ENCODE results near the gene GJB5. TPM values are rescaled to one million over a fixed set of nuclear protein-coding genes. Genes with fewer than 3 reads are reported as not detected.

GJB5 gene
- total RNA-seq, 3 donors from 2014 or later, result 0.73 to 1.3 TPM; not detected in 1

- DNase-seq (ENCODE audit: low spot score in 2 of 2), result no peak
- intact Hi-C loops (cut with DNase I; ENCODE audit: low total_unique reads), result no loop called here
- Histone ChIP-seq H3K36me3 (no peaks in the 10 kb centered on the region), H3K4me1 (no peaks in the 10 kb centered on the region), H3K27me3 (peaks cover 0 to 2% of the 10 kb centered on the region in 2 donors), H3K4me3 (no peak overlapping the region), H3K27ac (peak overlapping the region in 1 of 2 donors; percentile 19), H3K9me3 (no peaks in the 10 kb centered on the region)
- TF ChIP-seq POLR2AphosphoS5 (IDR thresholded peaks at IDR 0.05), result no peak
- TF ChIP-seq CTCF (IDR thresholded peaks at IDR 0.05), result peak in 1 of 3 donors; percentile 13
- TF ChIP-seq POLR2A (IDR thresholded peaks at IDR 0.05), result no peak
Observed at GRCh38 chr1:34787461-34788420, 32.9 kb downstream of the GJB5 start.

- no peaks in the 10 kb centered on the region for H3K4me1 ChIP-seq
- H3K27me3 ChIP-seq, result no peaks in the 10 kb centered on the region
- H3K4me3 ChIP-seq, result no peak overlapping the region
- H3K27ac ChIP-seq, result peak overlapping the region in 1 of 2 donors; percentile 68
- TF ChIP-seq POLR2A (IDR thresholded peaks at IDR 0.05) (no peak), CTCF (IDR thresholded peaks at IDR 0.05) (no peak)
- intact Hi-C loops (cut with DNase I; ENCODE audit: low total_unique reads), result loop anchor here (10.0 kb wide), 1 partner anchor 64 kb away; the partner anchor contains the start of gene SMIM12
- H3K36me3 ChIP-seq, result no peaks in the 10 kb centered on the region
- no peaks in the 10 kb centered on the region for H3K9me3 ChIP-seq
- no peak for DNase-seq (ENCODE audit: low spot score in 2 of 2)
Observed at GRCh38 chr1:34790985-34791384, 36.1 kb downstream of the GJB5 start.

GRCh38 chr1:34792424-34792823, 37.6 kb downstream of the GJB5 start:
- Histone ChIP-seq H3K9me3 (no peaks in the 10 kb centered on the region), H3K27me3 (no peaks in the 10 kb centered on the region), H3K4me3 (peak overlapping the region; percentile 41 to 64 (median 44)), H3K4me1 (no peaks in the 10 kb centered on the region), H3K27ac (peak overlapping the region in 1 of 2 donors; percentile 68), H3K36me3 (no peaks in the 10 kb centered on the region)
- DNase-seq (ENCODE audit: low spot score in 2 of 2), result no peak
- no peak for TF ChIP-seq POLR2AphosphoS5 (IDR thresholded peaks at IDR 0.05)
- intact Hi-C loops (cut with DNase I; ENCODE audit: low total_unique reads), result loop anchor here (10.0 kb wide), 1 partner anchor 62 kb away; the partner anchor contains the start of gene SMIM12

- Histone ChIP-seq H3K4me1 (no peaks in the 10 kb centered on the region), H3K4me3 (peak within 1 kb of the TSS; percentile 41 to 64 (median 44)), H3K27ac (peak within 1 kb of the TSS in 1 of 2 donors; percentile 68), H3K36me3 (no peaks in the 10 kb centered on the region), H3K27me3 (no peaks in the 10 kb centered on the region), H3K9me3 (no peaks in the 10 kb centered on the region)
- intact Hi-C loops (cut with DNase I; ENCODE audit: low total_unique reads), result loop anchor here (10.0 kb wide), 1 partner anchor 62 kb away; the partner anchor contains the start of gene SMIM12
- no peak for DNase-seq (ENCODE audit: low spot score in 2 of 2)
- no peak for TF ChIP-seq CTCF (IDR thresholded peaks at IDR 0.05)
- no peak for TF ChIP-seq POLR2A (IDR thresholded peaks at IDR 0.05)
- TF ChIP-seq POLR2AphosphoS5 (IDR thresholded peaks at IDR 0.05), result no peak
Observed at GRCh38 chr1:34792868-34793727, 38.3 kb downstream of the GJB5 start, which contains the start of gene GJA4. Gene GJA4, plus strand, starts transcription at chr1:34792999. Its CDS starts 1,215 bp downstream, at chr1:34794214.

Measured in breast epithelium (tissue), 4 donors.